ENCODE results near the gene PARVB.

The PARVB gene

DNA sequence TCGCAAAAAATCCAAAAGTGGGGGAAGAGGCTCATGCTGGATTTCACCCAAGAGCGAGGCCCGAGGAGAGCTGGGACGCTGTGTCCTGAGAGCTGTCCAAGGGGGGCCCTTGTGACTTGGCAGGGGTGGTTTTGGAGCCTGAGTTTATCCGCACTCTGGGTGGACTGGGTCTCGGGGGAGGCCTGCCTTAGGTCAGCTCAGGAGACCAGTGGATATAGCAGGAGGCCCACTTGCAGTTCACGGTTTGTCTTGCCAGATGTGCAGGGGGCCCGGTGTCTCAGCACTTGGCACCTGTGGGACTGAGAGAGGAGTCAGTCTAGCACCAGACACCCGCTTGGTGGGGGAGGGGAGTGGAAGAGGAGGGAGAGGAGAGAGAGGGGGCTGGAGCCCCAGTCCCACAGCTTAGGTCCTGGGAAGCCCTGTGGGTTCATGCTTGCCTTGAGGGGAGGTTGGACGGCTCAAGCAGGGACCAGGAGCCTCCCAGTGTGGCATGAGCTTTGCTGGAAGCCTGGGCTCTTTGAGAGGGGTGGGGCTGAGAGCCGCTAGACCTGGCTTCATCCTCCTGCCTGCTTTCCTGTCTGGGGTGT, 33.4 kb downstream of the PARVB start:
- DNase-seq: no peak

DNA sequence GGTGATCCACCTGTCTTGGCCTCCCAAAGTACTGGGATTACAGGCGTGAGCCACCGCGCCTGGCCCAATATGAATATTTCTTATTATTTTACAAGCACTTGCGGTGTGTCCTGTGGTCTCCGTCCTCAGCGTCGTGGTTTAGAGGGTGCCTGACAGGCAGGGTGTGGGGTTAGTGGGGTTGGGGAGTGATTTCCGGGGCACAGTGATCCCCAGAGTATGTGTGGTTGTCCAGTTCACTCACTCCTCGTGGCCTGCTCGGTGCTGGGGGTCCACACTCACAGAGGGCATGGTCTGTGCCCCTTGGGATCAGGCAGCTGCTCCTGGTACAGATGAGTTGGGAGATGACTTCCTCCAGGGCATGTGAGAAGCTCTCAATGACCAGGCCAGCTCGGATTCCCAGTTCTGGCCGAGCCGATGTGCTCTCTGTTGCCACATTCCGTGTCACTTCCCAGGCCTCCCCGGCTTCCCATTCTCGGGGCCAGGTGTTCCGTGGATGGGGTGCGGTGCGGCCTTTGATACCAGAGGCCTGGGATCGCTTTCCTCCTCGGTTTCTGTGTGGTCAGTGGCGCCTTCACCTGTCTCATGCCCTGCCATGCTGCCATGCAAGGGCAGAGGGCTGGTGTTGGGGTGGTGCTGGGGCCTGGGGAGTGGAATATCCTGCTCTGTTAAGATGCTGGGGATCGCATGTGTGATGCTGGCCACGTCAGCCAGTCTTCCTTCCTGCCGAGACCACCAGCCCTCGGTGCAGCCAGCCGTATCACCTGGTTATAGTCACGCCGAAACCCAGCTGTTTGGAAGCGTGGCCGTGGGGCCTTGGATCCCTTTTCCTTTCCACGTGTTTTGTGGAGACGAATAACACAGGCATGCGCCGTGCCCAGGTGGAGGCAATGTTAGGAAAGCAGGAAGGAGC, 39.6 kb downstream of the PARVB start:
- no peak for DNase-seq

DNA sequence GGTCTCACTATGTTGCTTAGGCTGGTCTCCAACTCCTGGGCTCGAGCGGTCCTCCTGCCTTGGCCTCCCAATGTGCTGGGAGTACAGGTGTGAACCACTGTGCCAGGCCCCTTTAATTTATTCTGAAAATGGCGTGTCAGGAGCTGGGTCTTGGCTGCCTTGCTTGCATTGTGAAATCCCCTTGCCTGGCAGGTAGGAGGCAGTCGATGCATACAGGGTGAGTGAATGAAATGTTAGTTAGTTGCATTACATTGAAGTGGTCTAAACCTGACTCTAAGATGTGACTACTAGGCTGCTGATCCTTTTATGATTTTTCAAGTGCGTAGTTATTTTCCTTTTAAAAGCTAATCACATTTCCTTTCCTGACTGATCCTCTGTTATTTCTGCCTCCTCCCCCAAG, 42.9 kb downstream of the PARVB start:
- no peak for DNase-seq

DNA sequence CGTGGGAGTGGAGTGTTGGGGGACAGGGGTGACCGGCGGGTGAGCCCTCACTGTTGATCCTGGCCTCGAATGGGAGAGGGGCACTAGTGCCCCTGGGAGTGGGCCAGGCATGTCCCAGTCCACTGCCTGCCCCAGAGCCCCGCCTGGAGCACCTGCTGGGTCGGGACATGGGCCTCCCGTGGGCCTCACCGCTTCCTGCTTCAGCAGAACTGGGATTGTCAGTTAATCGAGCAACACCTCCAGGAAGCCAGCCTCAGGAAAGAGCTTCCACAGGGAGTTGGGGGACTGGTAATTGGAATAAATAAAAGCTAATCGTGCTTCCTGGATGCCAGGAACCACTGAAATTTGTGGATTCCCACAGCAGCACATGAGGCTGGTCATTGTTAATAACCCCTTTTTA, 43.8 kb downstream of the PARVB start:
- DNase-seq: no peak

DNA sequence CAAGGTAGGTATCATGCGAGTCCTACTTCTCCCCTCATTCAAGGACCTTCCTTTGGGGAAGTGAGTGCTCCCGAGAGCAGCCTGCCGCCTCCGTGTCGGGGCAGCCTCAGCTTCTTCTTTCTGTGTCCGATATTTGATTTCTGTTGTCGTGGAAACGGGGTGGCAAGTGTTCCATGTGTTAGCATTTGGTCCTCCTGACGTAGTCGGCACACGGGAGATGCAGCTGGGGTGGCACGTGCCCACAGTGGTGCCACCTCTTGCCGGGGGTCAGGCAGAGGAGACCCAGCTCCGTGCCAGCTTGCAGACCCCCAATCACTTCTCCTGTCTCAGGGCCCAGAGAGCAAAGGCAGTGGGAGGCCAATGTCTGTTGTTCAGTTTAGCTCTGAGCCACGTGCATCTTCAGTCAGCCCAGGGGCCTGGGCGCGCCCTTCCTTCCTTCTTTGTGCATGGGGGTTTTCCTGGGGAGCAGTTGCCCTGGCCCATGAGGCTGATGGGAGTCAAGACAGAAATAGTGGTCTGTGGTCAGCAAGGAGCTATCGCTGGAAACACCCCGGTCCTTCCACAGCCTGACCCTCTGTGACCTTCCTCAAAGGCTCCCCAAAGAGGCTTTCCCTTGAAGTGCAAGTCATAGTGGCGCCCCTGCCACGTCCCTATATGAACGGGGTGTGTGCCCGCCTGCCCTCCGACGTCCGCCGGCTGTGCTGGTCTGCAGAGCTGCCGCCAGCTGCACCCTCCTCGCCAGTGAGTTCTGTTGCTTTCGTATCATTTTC, 44.5 kb downstream of the PARVB start:
- no peak for DNase-seq

DNA sequence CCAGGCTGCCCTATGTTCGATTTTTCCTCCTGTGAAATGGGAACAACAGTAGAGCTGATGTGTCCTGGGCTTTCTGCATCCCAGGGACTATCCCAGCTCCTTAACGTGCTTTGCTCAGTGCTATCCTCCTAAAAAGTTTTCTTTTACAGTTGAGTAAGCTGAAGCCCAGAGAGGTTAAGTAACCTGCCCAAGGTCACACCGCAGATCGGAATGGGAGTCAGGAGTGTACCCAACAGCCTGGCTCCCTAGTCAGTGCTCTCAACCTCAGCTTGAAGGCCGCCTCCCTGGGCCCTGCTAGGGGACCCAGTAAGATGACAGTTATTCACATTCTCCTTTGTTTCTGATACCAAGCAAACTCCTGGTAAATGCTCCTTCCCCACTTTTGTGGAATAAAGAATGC, 45.9 kb downstream of the PARVB start:
- DNase-seq: no peak

DNA sequence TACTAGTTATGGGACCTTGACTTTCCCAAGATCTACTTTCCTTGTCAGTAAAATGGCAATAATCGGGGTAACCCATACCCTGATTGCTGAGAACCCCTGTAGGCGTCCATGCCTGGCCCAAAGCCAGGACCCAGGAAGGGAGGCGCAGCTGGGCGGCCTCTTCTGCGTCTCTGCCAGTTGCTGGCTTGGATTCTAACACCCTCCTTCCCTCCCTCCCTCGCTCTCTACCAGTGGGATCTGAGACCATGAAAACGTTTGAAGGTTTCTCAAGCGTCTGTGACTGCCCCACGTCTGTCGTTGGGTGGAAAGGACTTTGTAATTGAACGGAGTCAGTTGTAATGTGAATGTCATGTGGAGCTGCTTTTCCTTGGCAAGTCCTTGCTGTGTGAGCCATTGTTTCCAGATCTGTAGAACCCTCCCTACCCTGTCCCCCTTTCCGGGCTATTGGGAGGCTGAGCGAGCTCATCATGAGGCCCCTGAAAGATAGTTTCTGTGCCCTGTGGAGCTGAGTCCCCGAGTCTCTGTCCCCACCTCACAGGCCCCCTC, 47.8 kb downstream of the PARVB start:
- no peak for DNase-seq

DNA sequence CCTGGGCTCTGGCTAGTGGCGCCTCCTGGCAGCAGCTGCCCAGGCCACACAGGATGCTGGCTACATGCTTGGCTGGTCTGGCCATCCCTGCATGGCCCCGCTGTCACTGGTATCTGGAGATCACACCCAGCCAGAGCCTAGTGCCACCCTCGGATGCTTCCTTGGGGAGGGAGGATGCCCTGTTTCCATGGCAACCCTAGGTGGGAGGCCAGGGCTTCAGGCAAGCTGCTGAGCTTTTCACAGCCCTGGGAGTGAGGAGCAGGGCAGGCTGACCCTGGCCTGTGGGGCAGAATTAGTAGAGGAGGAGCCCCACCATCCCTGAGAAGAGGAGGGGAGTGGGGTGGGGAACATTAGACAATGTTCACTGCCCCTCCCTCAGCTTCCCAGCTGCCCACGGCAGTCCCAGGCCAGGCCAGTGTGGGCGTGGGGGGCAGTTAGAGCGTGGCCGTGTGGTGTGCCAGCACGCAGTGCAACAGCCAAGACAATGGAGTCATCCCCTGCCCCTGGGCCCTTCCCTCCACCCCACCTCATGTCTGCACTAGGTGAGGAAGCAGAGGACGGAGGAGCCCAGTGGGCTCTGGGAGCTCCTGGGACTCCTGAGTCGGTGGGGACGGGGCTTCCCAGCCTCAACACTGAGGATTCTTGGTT, 50.4 kb downstream of the PARVB start:
- DNase-seq: no peak

DNA sequence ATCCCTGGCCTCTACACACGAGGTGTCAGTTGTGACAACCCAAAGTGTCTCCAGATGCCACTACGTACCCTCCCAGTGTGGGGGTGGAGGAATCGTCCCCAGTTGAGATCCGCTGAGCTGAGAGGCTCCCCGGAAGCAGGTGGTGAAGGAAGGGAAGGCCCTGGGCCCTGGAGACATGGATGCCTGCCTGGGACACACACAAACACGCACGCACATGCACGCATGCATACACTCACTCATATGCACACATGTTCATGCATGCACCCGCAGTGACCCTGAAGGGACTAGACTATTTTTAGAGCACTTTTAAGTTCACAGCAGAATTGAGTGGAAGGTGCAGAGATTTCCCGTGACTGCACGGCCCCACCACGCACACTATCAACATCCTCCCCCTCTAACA, 50.9 kb downstream of the PARVB start:
- DNase-seq: no peak

DNA sequence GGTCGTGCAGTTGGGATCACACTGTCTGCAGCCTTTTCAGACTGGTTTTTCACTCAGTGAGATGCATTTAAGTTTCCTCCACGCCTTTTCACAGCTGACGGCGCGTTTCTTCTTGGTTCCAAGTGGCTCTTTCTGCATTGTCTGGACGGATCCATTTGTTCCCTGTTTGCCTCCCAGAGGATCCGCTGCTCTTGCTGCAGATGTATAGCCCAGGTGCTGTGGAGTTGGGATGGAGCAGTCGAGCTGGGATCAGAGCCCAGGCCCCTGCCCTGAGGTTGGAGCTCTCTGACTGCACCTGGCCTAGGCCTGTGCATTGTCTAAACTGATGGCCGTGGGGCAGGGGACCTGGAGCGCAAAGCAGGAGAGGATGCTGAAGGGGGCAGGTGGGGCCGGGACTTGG, 51.6 kb downstream of the PARVB start:
- no peak for DNase-seq

DNA sequence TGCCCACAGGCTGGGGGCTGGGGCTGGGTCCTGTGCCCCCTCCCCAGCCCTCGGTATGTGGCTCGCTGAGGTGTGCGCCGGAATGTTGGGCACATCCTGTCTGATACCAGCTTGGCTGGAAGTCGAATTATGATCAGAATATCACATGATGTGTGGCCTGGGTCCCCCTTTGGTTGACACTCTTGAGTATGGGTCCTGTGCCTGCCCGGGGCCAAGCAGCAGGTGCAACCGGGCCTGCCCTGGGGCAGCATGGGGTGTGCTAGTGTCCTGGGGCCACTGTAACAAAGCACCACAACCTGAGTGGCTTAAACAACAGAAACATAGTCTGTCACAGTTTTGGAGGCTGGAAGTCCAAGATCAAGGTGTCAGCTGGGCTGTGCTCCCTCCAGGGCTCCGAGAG, 52.7 kb downstream of the PARVB start:
- DNase-seq: no peak

DNA sequence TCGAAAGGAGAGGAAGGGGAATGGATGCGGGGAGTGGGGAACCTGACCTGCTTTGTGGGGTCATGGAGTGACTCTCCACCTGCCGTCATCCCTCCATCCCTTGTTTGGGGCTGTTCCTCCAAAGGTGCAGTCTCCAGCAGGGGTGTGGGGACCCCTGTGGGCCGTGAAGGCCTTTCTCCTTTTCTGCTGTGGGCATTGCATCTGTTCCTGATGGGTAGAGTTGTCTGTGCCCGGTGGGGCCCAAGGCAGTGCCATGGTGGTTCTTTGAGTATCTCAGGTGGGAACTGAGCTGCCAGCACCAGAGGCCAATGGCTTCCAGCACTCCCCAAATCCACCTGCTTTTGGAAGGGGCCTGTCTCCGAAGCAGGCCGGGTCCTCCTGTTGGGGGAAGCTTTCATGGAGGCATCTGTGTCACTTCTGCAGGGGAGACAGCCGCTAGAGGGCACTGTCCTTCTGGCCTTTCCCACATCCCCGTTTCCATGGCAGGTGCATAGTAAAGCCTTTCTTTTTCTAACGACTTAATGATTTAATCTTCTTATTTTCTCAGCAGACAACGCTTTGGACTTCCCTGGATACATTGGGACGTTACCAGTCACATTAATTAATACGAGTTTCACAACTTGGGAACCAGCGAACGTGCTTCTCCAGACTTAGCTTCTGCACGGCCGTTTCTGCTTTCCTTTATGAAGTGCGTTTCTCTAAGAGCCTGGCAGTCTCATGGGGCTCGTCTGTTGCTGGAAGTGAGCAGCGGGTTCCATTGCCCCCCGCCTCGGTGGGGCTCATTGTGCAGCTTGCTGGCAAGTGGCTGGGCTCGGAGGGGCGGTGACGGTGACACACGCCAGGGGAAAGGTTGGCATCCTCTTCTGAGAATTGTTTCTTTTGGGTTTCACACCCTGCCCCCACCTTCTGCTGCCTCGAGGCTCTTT, 57.1 kb downstream of the PARVB start:
- peak; percentile 75 for DNase-seq

DNA sequence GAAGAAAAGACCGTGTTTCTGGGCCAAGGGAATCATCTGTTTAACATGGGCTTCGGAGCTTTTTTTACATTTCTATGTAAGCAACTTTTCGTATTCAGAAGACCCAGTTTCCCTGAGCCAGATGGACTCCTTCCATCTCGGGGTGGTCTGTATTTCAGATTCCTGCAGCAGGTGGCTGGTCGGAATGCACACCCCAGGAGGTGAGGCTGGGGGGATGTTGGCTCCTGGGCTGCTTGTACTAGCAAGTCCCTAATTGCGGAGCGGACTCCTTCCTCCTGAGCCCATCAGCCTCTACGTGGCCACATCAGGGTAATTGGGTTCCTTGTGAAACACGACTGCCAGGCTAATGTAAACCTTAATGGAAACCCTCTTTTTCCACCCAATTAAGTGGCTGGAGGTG, 58.7 kb downstream of the PARVB start:
- no peak for DNase-seq

DNA sequence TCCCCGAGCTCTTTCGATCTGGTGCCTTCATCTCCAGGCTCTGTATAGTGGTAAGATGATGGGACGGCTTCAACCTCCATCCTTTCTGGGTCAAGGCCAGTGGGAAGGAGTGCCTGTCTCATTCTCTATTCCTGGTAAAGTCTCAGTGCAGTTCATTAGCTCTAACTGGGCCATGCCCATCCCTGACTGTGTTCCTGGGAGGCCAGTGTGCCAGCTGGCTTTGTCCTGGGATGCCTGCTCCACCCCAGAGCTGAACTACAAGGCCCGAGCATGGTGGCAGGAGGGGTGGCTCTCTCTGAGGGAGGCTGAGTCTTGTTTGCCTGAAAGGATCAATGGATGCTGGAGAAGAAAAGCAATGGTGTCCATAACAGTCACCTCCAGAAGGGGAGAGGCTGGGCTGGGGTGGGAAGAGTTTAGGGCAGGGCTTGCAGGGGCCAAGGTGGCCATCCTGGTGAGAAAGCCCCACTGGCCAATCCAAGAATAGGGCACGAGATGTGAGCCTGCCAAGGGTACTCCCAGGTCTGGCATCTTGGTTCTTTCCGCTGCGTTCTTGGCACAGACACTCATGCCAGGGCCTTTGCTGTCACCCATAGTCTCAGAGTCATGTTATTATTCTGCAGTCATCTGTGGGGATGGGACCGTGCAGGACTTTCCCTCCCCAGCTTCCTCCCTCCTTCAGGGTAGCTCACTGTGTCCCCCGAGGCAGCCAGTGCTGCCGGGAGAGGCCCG, 60.1 kb downstream of the PARVB start:
- DNase-seq: no peak

DNA sequence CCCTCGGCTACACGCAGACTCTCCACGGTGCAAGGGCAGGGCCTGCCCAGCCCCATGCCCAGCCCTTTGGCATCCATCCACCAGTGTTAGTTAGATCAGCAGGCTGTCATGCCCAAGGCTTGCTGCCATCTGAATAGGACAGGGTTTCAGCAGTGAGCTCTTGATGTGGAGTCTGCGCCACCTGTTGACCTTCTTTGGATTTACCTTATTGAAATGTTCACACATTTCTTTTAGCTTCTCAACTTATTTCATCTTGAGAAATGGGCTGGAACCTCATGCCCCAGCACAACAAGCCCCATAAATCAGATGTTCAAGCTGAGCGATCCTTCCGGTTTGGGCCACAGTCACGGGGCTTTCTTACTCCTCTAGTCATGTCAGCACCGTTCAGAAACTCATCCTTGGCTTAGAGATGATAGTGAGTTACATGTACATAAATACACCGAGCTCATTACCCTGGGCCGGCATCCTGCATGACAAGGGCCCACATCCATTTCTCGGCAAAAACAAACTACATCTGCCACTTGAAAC, 61.7 kb downstream of the PARVB start:
- DNase-seq: no peak

DNA sequence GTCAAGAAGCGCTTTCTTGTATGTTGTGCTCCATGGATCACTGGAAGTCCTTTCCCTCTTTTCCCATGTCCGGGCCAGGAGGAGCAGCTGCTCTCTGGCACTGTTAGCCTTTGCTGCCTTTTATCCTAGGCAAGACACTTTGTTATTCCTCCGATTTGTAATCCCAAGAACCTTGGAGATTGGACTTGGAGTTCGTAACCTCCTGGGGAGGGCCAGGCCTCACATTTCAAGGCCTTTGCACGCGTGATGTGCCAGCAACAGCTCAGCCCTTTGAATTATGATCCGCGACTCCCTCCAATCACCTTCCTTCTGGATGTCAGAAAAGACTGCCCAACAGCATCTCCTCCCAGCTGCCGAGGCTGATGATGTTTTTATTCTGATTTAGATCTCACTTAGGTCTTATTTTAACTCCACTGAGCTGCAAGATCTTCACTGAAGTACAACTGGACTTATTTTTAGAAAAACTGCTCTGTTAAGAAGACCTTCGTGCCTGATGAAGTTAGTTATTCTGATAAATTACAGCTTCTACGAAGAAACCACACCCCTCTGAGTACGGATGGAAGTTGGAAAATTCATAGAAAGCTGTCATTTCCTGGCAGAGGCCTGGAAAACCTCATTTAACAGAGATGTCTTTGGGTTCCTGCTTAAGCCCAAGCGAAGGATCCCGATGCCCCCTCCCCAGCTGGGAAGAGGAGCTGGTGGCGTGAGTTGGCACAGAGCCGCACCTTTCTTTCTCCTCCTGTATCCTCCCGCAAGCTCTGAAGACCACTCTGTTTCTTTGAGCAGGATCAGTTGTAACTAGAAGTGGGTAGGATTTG, 62.4 kb downstream of the PARVB start:
- no peak for DNase-seq

DNA sequence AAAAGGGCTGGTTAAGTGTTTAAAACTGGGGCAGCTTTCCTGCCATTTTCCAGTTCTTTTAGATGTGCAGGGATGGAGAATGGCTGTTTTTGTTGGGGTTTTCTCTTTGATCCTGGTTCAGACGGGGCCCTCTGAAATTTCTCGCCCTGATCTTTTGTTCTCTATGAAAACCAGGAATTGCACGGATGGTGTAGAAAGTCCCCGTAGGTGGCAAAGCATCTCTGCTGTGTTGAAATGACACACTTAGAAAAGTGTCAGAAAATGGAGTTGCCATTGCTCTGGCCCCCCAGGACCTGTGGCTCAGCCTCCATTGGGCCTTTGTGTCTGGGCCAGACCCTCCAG, 63.0 kb downstream of the PARVB start:
- DNase-seq: no peak

DNA sequence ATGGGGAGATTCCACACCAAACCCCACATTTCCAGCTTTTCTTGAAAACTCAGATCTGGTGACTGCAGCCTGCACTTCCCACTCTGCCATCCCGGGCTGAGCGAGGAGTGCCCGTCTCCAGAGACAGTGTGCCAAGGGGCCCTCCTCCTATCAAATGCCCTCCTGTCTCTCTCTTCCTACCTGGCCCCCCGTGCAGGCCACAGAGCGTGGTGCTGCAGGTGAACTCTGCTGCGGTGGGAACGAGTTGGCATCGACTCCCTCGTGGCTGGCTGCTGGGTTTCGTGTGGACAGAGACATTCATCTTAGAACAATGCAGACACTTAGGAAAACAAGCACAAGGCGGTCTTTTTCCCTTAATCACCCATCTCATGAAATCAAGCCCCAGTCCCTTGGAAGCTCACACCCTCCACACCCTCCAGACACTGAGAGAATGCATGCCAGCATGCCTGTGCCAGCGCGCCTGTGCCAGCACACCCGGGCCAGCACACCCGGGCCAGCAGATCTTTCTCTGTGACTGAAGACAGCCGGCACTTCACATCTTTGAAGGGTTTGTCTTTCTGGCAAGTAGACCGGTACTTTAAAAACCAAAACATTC, 65.0 kb downstream of the PARVB start:
- DNase-seq: no peak

DNA sequence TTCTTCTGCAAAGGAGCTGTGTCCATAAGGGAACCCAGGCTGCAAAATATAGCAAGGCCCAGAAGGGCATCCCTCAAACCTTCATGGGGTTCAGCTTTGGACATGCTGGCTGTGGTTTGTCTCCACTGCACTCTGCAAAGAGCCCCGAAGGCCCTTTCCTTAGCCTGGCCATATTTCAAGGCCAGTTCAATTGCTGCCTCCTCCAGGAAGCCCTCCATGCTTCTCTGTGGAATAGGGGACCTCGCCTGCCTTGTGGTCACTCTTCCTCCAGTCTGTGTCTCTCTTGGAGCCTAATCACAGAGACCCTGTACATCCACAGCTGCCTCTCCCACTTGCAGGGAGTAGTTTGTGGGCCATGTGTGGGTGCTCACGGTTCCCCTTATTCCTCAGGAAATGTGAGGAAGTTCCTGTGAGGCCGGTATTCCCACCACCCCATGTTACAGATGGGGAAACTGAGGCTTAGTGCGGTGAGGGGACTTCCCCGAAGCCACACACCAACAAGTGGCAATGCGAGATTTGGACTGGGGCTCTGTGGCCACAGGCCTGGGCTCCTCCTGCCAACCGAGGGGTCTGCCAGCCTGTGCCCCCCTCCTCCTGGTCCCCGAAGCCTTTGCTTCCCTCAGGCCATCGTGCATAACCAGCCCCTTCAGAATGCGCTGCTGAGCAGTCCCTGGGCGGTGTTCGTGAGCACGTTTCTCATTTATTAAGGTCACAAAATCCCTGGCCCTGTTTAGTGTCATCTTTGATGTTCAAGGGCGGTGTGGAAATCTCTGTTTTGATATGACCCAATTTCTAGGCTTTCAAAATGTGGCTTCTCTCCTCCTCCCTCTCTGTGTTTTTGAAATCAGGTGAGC, 65.8 kb downstream of the PARVB start:
- DNase-seq: no peak
